Measurements from ENCODE around the gene CDK19.
"Not testable (repeated sequence)": the region's sequence is repeated elsewhere in the genome, so short reads cannot be mapped to it uniquely, and the experiment has no call there.

Gene CDK19

DNA sequence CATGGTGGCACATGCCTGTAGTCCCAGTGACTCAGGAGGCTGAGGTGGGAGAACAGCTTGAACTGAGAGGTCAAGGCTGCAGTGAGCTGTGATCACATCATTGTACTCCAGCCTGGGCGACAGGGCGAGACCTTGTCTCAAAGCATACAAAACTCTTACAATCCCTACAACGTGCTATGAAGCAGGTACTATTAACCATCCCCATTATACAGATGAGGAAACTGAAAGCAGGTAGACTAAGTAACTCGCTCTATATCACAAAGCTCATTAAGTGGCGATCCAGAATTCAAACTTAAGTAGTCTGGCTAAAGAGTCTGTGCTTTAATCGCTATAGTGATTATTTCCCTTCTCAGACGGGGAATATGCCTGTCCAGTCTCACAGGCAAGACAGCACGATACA is 54.7 kb downstream of the CDK19 start:
- H3K36me3 ChIP-seq (ENCODE audit: control insufficient read depth in 1 of 2, insufficient read depth in 2 of 2, low read length in 2 of 2): no peaks in the 10 kb centered on the region
- H3K4me3 ChIP-seq (ENCODE audit: low read depth in 1 of 2, low read length in 2 of 2): no peak overlapping the region
- H3K27me3 ChIP-seq (ENCODE audit: control insufficient read depth in 1 of 2, insufficient read depth in 2 of 2, low read length in 2 of 2): no peaks in the 10 kb centered on the region
- H3K27ac ChIP-seq (ENCODE audit: low read depth, low read length): no peak overlapping the region
- H3K9me3 ChIP-seq (ENCODE audit: control insufficient read depth in 1 of 2, low read length in 2 of 2): no peaks in the 10 kb centered on the region
- peaks cover 3 to 4% of the 10 kb centered on the region in 2 donors for H3K4me1 ChIP-seq (ENCODE audit: control insufficient read depth in 1 of 2, insufficient read depth in 2 of 2, low read length in 2 of 2)
- no peak overlapping the region for H3K9ac ChIP-seq (ENCODE audit: low read depth in 1 of 2, low read length in 2 of 2)

DNA sequence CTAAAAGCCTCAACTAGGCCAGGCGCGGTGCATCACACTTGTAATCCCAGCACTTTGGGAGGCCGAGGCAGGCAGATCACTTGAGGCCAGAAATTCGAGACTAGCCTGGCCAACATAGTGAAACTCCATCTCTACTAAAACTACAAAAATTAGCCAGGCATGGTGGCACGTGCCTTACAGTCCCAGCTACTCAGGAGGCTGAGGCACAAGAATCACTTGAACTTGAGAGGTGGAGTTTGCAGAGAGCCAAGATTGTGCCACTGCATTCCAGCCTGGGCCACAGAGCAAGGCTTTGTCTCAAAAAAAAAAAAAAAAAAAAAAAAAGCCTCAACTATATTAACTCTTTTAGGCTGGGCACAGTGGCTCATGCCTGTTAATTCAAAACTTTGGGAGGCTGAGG is 55.2 kb downstream of the CDK19 start:
- not testable (repeated sequence) for H3K9me3 ChIP-seq (ENCODE audit: control insufficient read depth in 1 of 2, low read length in 2 of 2); H3K4me3 ChIP-seq (ENCODE audit: low read depth in 1 of 2, low read length in 2 of 2); H3K27ac ChIP-seq (ENCODE audit: low read depth, low read length); H3K36me3 ChIP-seq (ENCODE audit: control insufficient read depth in 1 of 2, insufficient read depth in 2 of 2, low read length in 2 of 2); H3K4me1 ChIP-seq (ENCODE audit: control insufficient read depth in 1 of 2, insufficient read depth in 2 of 2, low read length in 2 of 2); H3K9ac ChIP-seq (ENCODE audit: low read depth in 1 of 2, low read length in 2 of 2); H3K27me3 ChIP-seq (ENCODE audit: control insufficient read depth in 1 of 2, insufficient read depth in 2 of 2, low read length in 2 of 2)

DNA sequence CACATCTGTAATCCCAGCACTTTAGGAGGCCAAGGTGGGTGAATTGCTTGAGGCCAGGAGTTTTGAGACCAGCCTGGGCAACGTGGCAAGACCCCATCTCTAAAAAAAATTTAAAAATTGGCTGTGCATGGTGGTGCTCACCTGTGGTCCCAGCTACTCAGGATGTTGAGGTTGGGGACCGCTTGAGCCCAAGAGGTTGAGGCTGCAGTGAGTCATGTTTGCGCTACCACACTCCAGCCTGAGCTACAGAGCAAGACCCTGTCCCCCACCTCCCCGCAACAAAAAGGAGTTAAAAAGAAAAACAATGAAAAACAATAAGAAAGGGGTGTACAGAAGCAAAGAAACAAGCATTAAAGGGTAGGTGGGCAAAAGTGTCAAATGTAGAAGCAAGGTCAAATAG is 57.3 kb downstream of the CDK19 start:
- Histone ChIP-seq H3K27me3 (ENCODE audit: control insufficient read depth in 1 of 2, insufficient read depth in 2 of 2, low read length in 2 of 2) (no peaks in the 10 kb centered on the region), H3K27ac (ENCODE audit: low read depth, low read length) (no peak overlapping the region), H3K4me1 (ENCODE audit: control insufficient read depth in 1 of 2, insufficient read depth in 2 of 2, low read length in 2 of 2) (peaks cover 14 to 15% of the 10 kb centered on the region in 2 donors), H3K9ac (ENCODE audit: low read depth in 1 of 2, low read length in 2 of 2) (no peak overlapping the region), H3K9me3 (ENCODE audit: control insufficient read depth in 1 of 2, low read length in 2 of 2) (no peaks in the 10 kb centered on the region), H3K4me3 (ENCODE audit: low read depth in 1 of 2, low read length in 2 of 2) (no peak overlapping the region), H3K36me3 (ENCODE audit: control insufficient read depth in 1 of 2, insufficient read depth in 2 of 2, low read length in 2 of 2) (no peaks in the 10 kb centered on the region)

DNA sequence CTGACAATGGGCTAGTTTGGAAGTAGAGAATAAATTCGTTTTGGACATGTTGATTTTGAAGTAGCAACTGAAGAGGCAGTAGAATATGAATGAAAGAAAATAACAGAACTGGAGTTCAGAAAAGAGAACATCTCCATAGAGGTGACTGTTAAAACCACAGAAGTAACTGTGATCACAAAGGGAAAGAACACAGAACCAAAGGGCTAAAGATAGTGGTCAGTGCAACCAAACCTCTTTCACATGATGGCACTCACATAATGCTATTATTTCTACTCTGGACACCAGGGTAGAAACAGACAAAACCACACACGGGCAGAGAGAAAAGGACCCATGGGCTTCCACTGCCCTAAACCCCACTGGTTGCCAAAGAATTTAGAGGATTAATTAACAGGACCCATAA is 58.5 kb downstream of the CDK19 start:
- no peak overlapping the region for H3K9ac ChIP-seq (ENCODE audit: low read depth in 1 of 2, low read length in 2 of 2)
- no peak overlapping the region for H3K27ac ChIP-seq (ENCODE audit: low read depth, low read length)
- H3K9me3 ChIP-seq (ENCODE audit: control insufficient read depth in 1 of 2, low read length in 2 of 2): no peaks in the 10 kb centered on the region
- no peaks in the 10 kb centered on the region for H3K36me3 ChIP-seq (ENCODE audit: control insufficient read depth in 1 of 2, insufficient read depth in 2 of 2, low read length in 2 of 2)
- no peak overlapping the region for H3K4me3 ChIP-seq (ENCODE audit: low read depth in 1 of 2, low read length in 2 of 2)
- peaks cover 14 to 15% of the 10 kb centered on the region in 2 donors for H3K4me1 ChIP-seq (ENCODE audit: control insufficient read depth in 1 of 2, insufficient read depth in 2 of 2, low read length in 2 of 2)
- no peaks in the 10 kb centered on the region for H3K27me3 ChIP-seq (ENCODE audit: control insufficient read depth in 1 of 2, insufficient read depth in 2 of 2, low read length in 2 of 2)

DNA sequence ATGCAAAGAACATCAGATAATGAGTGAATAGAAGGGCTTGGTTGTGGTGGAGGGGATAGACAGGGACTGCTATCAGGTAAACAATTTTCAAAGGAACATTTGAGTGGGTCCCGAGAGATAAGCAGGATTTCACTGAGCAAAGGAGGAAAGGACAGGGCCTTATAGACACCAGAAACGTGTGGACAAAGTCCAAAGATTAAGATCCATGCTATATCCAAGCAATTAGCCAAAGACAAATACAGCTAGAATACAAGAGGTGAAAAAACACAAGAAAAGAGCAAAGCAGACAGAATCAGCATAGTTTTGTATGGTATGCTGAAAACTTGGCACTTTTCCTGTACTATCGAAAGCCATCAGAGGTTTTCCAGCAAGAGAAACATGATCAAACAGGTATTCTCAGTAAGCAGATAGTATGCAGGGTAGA is 59.8 kb downstream of the CDK19 start:
- H3K36me3 ChIP-seq (ENCODE audit: control insufficient read depth in 1 of 2, insufficient read depth in 2 of 2, low read length in 2 of 2): no peaks in the 10 kb centered on the region
- no peak overlapping the region for H3K4me3 ChIP-seq (ENCODE audit: low read depth in 1 of 2, low read length in 2 of 2)
- no peaks in the 10 kb centered on the region for H3K9me3 ChIP-seq (ENCODE audit: control insufficient read depth in 1 of 2, low read length in 2 of 2)
- H3K4me1 ChIP-seq (ENCODE audit: control insufficient read depth in 1 of 2, insufficient read depth in 2 of 2, low read length in 2 of 2): peaks cover 14 to 15% of the 10 kb centered on the region in 2 donors
- H3K9ac ChIP-seq (ENCODE audit: low read depth in 1 of 2, low read length in 2 of 2): no peak overlapping the region
- H3K27ac ChIP-seq (ENCODE audit: low read depth, low read length): no peak overlapping the region
- H3K27me3 ChIP-seq (ENCODE audit: control insufficient read depth in 1 of 2, insufficient read depth in 2 of 2, low read length in 2 of 2): no peaks in the 10 kb centered on the region

DNA sequence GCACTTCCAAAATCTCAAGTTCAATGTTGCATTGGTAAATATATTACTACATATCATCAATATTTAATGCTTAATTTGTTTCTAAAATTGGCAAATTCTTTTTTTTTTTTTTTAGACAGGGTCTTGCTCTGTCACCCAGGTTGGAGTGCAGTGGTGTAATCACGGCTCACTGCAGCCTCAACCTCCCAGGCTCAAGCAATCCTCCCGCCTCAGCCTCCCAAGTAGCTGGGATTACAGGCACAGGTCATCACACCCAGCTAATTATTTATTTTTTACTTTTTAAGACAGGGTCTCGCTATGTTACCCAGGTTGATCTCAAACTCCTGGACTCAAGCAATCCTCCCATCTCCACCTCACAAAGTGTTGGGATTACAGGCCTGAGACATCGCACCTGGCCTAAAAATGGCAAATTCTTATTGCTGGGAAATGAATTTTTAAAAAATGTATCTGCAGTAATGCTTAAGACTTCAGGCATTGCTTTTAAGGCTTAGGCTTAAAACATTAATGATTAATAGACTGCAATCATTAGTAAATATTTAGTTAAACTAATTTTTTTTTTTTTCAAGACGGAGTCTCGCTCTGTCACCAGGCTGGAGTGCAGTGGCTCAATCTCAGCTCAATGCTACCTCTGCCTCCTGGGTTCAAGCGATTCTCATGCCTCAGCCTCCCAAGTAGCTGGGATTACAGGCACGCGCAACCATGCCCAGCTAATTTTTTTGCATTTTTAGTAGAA is 61.2 kb downstream of the CDK19 start:
- H3K36me3 ChIP-seq (ENCODE audit: control insufficient read depth in 1 of 2, insufficient read depth in 2 of 2, low read length in 2 of 2); H3K9ac ChIP-seq (ENCODE audit: low read depth in 1 of 2, low read length in 2 of 2); H3K9me3 ChIP-seq (ENCODE audit: control insufficient read depth in 1 of 2, low read length in 2 of 2); H3K27me3 ChIP-seq (ENCODE audit: control insufficient read depth in 1 of 2, insufficient read depth in 2 of 2, low read length in 2 of 2); H3K4me3 ChIP-seq (ENCODE audit: low read depth in 1 of 2, low read length in 2 of 2); H3K27ac ChIP-seq (ENCODE audit: low read depth, low read length): not testable (repeated sequence)
- peaks cover 14 to 15% of the 10 kb centered on the region in 2 donors for H3K4me1 ChIP-seq (ENCODE audit: control insufficient read depth in 1 of 2, insufficient read depth in 2 of 2, low read length in 2 of 2)

DNA sequence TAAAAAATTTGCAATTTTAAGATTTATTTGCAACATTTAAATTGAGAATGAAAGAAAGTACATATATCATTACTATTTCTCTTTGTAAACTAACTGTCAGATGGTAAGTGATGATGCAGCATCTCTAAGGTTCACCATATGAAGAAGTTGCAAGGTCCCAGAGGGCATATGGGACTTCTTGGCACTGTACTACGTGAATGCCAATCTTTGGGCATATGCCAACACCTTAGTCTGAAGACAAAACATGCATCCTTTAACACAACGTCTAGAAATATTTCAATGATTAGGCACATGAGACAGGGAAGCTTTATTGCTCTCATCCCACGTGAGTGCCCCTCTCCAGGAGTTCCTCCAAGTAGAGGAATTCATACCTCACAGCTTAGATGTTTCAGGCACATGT is 66.8 kb downstream of the CDK19 start:
- Histone ChIP-seq H3K9ac (ENCODE audit: low read depth in 1 of 2, low read length in 2 of 2) (no peak overlapping the region), H3K9me3 (ENCODE audit: control insufficient read depth in 1 of 2, low read length in 2 of 2) (no peaks in the 10 kb centered on the region), H3K27me3 (ENCODE audit: control insufficient read depth in 1 of 2, insufficient read depth in 2 of 2, low read length in 2 of 2) (no peaks in the 10 kb centered on the region), H3K36me3 (ENCODE audit: control insufficient read depth in 1 of 2, insufficient read depth in 2 of 2, low read length in 2 of 2) (no peaks in the 10 kb centered on the region), H3K4me3 (ENCODE audit: low read depth in 1 of 2, low read length in 2 of 2) (no peak overlapping the region), H3K27ac (ENCODE audit: low read depth, low read length) (no peak overlapping the region), H3K4me1 (ENCODE audit: control insufficient read depth in 1 of 2, insufficient read depth in 2 of 2, low read length in 2 of 2) (peaks cover 0 to 6% of the 10 kb centered on the region in 2 donors)

DNA sequence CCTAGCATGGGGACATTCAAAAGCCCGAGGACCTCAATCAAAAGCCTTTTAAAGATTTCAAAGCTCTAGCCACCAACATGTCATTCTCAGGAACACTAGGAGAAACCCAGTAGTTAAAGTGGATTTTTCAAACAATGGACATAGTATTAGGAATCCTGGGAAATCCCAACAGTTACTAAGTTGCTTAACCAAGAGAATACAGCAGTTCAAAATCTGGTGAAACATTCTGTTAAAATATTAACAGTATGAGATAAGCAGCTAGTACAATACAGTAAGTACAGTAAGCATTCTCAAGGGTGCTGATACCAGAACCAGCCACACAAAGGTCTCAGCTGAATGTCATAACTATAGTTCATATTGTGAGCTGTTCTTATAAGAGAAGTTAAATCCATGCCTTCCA is 68.6 kb downstream of the CDK19 start:
- Histone ChIP-seq H3K27me3 (ENCODE audit: control insufficient read depth in 1 of 2, insufficient read depth in 2 of 2, low read length in 2 of 2) (no peaks in the 10 kb centered on the region), H3K4me3 (ENCODE audit: low read depth in 1 of 2, low read length in 2 of 2) (peak overlapping the region in 1 of 2 donors; percentile 23), H3K27ac (ENCODE audit: low read depth, low read length) (no peak overlapping the region), H3K36me3 (ENCODE audit: control insufficient read depth in 1 of 2, insufficient read depth in 2 of 2, low read length in 2 of 2) (peaks cover 0 to 4% of the 10 kb centered on the region in 2 donors), H3K9me3 (ENCODE audit: control insufficient read depth in 1 of 2, low read length in 2 of 2) (peaks cover 6 to 12% of the 10 kb centered on the region in 2 donors), H3K9ac (ENCODE audit: low read depth in 1 of 2, low read length in 2 of 2) (no peak overlapping the region), H3K4me1 (ENCODE audit: control insufficient read depth in 1 of 2, insufficient read depth in 2 of 2, low read length in 2 of 2) (peaks cover 0 to 6% of the 10 kb centered on the region in 2 donors)

DNA sequence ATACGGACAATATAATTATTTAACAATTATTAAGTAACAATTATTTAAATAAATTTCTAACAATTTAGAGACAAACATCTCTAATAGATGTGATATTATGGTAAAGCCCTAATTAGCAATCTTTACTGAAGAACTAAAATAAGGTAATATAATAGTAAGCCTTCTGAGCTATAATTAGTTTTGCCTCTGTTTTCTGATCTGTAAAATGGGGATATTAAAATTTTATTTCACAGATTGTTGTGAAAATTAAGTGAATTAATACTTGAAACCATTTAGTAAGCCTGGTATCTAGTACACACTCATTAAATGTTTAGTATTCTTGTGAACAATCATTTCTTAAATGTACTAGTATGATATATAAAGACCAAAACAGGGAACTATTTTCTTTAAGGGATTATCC is 70.3 kb downstream of the CDK19 start:
- Histone ChIP-seq H3K27me3 (ENCODE audit: control insufficient read depth in 1 of 2, insufficient read depth in 2 of 2, low read length in 2 of 2) (no peaks in the 10 kb centered on the region), H3K4me3 (ENCODE audit: low read depth in 1 of 2, low read length in 2 of 2) (no peak overlapping the region), H3K27ac (ENCODE audit: low read depth, low read length) (no peak overlapping the region), H3K36me3 (ENCODE audit: control insufficient read depth in 1 of 2, insufficient read depth in 2 of 2, low read length in 2 of 2) (peaks cover 4% of the 10 kb centered on the region in 2 donors), H3K9me3 (ENCODE audit: control insufficient read depth in 1 of 2, low read length in 2 of 2) (peaks cover 9 to 16% of the 10 kb centered on the region in 2 donors), H3K9ac (ENCODE audit: low read depth in 1 of 2, low read length in 2 of 2) (no peak overlapping the region), H3K4me1 (ENCODE audit: control insufficient read depth in 1 of 2, insufficient read depth in 2 of 2, low read length in 2 of 2) (peaks cover 0 to 6% of the 10 kb centered on the region in 2 donors)

DNA sequence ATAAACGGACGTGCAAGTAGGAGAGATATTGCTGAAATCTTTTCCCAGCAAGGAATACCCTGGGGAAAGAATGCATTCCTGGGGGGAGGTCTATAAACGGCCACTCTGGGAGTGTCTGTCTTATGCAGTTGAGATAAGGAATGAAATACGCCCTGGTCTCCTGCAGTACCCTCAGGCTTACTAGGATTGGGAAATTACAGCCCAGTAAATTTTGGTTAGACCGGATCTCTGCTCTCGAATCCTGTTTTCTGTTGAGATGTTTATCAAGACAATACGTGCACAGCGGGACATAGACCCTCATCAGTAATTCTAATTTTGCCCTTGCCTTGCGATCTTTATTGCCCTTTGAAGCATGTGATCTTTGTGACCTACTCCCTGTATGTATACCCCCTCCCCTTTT is 72.7 kb downstream of the CDK19 start:
- H3K27me3 ChIP-seq (ENCODE audit: control insufficient read depth in 1 of 2, insufficient read depth in 2 of 2, low read length in 2 of 2): not testable (repeated sequence)

More for the DNA sequence above, 72.7 kb downstream of the CDK19 start:
- peaks cover 9 to 16% of the 10 kb centered on the region in 2 donors for H3K9me3 ChIP-seq (ENCODE audit: control insufficient read depth in 1 of 2, low read length in 2 of 2)
- peaks cover 9 to 14% of the 10 kb centered on the region in 2 donors for H3K4me1 ChIP-seq (ENCODE audit: control insufficient read depth in 1 of 2, insufficient read depth in 2 of 2, low read length in 2 of 2)
- not testable (repeated sequence) for H3K4me3 ChIP-seq (ENCODE audit: low read depth in 1 of 2, low read length in 2 of 2); H3K9ac ChIP-seq (ENCODE audit: low read depth in 1 of 2, low read length in 2 of 2); H3K36me3 ChIP-seq (ENCODE audit: control insufficient read depth in 1 of 2, insufficient read depth in 2 of 2, low read length in 2 of 2); H3K27ac ChIP-seq (ENCODE audit: low read depth, low read length)
